Mucosa of descending colon (tissue), 3 donors: ENCODE results near the gene PTP4A1. TPM values are rescaled to one million over a fixed set of nuclear protein-coding genes. Genes with fewer than 3 reads are reported as not detected.

ENCODE experiments used
- ATAC-seq: fragments of 200-7000 bp; cut with Tn5 transposase; one replicate; pipeline ENCODE4 v1.9.1; 2020; ENCODE audit warnings: mild to moderate bottlenecking, moderate library complexity
- DNase-seq, 3 donors: peaks; one replicate each; pipeline ENCODE4 v3.0.0-alpha.2; 2020
- H3K36me3 ChIP-seq: fragments of 200-600 bp; one replicate; pipeline ENCODE4 v1.8.0; 2021; ENCODE audit warnings: low read depth, mild to moderate bottlenecking
- H3K4me1 ChIP-seq: fragments of 200-600 bp; one replicate; pipeline ENCODE4 v1.8.0; 2021; ENCODE audit warnings: low read depth, mild to moderate bottlenecking
- H3K4me3 ChIP-seq: fragments of 200-600 bp; one replicate; pipeline ENCODE4 v1.8.0; 2021; ENCODE audit warnings: mild to moderate bottlenecking
- H3K9me3 ChIP-seq: fragments of 200-600 bp; one replicate; pipeline ENCODE4 v1.8.0; 2021; ENCODE audit warnings: mild to moderate bottlenecking
- intact Hi-C, 2 donors: fragments of 100-400 bp; cut with DNase I in 1 of 2; cut with micrococcal nuclease in 1 of 2; formaldehyde crosslinking; loops; one replicate each; pipeline versions ENCODE4 v1.11.0 to v1.11.1; 2022; cut with DNase I, micrococcal nuclease
- total RNA-seq, 3 donors: library from RNA; stranded (reverse); fragmentation: NEBNext Ultra II Directional in 2 of 3; extraction: Animal tissue kit (Norgen Biotek cat#: 25700) in 2 of 3; gene quantifications; one replicate each; pipeline versions ENCODE4 v1.2.1 to v1.2.4, GENCODE V29; 2021 to 2023
- TF ChIP-seq, protein P1 (sequence below): fragments of 200-600 bp; IDR thresholded peaks from one replicate; pipeline ENCODE4 v1.8.0; 2022; ENCODE audit warnings: antibody characterized with exemption, mild to moderate bottlenecking
- donor health status: DM: no; HTN: no; CAD: no; lungs with moderate emphysema.
- donor health status: DM: no; HTN: no; CAD: no.
- donor health status: DM: no; HTN: yes; CAD: no.

The PTP4A1 gene
- total RNA-seq, 3 donors from 2014 or later: 112 to 177 (median 147) TPM

DNA sequence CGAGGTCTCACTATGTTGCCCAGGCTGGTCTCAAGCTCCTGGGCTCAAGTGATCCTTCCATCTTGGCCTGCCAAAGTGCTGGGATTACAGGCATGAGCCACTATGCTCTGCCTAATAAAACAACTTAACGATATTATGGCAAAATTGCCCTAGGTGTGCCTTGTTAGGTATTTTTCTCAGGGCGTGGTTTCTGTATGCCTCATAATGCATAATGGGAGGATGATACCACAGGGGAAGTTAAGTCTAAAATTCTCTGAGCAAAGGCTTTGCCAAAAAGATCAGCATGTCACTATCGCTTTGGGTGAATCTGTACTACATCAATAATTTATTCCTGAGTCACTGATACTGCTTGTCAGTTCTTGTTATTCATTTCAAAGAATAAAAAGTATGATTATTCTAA, 15.9 kb upstream of the PTP4A1 start:
- DNase-seq (no peak), ATAC-seq (peak; percentile 70)
- intact Hi-C loops: no loop called here
- no peaks in the 10 kb centered on the region for H3K36me3 ChIP-seq
- no peak overlapping the region for H3K4me3 ChIP-seq
- TF ChIP-seq, protein P1, sequence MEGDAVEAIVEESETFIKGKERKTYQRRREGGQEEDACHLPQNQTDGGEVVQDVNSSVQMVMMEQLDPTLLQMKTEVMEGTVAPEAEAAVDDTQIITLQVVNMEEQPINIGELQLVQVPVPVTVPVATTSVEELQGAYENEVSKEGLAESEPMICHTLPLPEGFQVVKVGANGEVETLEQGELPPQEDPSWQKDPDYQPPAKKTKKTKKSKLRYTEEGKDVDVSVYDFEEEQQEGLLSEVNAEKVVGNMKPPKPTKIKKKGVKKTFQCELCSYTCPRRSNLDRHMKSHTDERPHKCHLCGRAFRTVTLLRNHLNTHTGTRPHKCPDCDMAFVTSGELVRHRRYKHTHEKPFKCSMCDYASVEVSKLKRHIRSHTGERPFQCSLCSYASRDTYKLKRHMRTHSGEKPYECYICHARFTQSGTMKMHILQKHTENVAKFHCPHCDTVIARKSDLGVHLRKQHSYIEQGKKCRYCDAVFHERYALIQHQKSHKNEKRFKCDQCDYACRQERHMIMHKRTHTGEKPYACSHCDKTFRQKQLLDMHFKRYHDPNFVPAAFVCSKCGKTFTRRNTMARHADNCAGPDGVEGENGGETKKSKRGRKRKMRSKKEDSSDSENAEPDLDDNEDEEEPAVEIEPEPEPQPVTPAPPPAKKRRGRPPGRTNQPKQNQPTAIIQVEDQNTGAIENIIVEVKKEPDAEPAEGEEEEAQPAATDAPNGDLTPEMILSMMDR: no peak
- no peaks in the 10 kb centered on the region for H3K9me3 ChIP-seq
- peaks cover 7% of the 10 kb centered on the region for H3K4me1 ChIP-seq

DNA sequence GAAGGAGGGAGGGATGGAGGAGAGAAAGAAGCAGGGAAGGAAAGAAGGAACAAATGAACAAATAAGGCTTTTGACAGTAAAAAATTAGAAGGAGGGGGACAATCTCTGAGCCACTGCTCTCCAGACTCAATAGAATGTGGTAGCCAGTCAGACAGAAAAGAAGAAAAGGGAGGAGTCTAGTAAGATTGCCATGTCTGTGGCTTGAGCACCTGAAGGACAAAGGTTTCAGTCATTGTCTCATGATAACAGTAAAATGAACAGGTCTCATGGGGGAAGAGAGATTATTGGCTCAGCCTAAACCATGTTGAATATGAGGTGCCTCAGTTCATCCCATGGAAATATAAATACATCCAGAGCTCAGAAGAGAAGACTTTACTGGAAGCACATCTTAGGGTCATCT, 14.0 kb upstream of the PTP4A1 start:
- ATAC-seq (peak; percentile 31), DNase-seq (no peak)
- H3K4me3 ChIP-seq: no peak overlapping the region
- no peaks in the 10 kb centered on the region for H3K9me3 ChIP-seq
- intact Hi-C loops: no loop called here
- H3K4me1 ChIP-seq: peaks cover 7% of the 10 kb centered on the region
- no peaks in the 10 kb centered on the region for H3K36me3 ChIP-seq
- TF ChIP-seq, protein P1: no peak

DNA sequence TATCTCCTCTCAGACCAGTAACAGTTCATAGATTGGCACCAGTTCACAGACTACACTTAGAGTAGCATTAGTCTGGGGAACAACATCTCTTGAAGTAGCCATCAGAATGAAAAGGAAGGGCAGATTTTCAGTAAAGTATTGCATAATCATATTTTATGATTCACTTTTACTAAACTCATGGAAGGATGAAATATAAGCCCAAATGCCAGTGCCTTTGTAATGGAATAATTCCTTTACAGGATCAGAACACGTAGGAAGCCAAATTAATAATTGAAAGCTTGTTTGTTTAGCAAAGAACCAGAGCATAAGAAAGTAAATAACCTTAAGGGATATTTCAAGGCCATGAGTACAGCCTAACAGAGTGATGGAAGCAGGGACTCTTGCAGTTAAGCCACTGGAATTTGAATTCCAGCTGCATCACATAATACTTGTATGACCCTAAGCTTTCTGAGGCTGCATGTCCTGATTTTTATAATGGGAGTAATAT, 11.4 kb upstream of the PTP4A1 start:
- TF ChIP-seq, protein P1: no peak
- intact Hi-C loops: no loop called here
- no peak for ATAC-seq
- H3K9me3 ChIP-seq: no peaks in the 10 kb centered on the region
- H3K36me3 ChIP-seq: no peaks in the 10 kb centered on the region
- DNase-seq: no peak
- no peaks in the 10 kb centered on the region for H3K4me1 ChIP-seq
- H3K4me3 ChIP-seq: no peak overlapping the region

DNA sequence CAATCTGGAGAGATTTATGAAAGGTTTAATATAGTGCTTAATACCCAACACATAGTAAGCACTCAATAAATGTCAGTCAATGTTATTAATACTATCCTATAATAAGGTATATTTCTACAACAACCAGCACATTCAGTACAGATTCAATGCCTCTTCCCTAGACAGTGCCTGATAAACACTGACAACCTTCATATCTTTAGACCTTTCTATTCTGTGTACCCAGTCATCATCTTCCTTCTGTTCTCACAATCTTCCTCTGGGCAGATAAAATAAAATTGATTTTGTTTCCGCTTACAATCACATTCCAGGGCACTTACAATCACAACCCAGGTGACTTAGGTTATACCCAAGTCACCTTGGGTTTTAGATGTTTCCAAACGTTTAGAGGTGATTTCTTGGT, 11.0 kb upstream of the PTP4A1 start:
- Histone ChIP-seq H3K9me3 (no peaks in the 10 kb centered on the region), H3K4me3 (no peak overlapping the region), H3K36me3 (no peaks in the 10 kb centered on the region), H3K4me1 (no peaks in the 10 kb centered on the region)
- TF ChIP-seq, protein P1: no peak
- DNase-seq (no peak), ATAC-seq (no peak)
- intact Hi-C loops: no loop called here

DNA sequence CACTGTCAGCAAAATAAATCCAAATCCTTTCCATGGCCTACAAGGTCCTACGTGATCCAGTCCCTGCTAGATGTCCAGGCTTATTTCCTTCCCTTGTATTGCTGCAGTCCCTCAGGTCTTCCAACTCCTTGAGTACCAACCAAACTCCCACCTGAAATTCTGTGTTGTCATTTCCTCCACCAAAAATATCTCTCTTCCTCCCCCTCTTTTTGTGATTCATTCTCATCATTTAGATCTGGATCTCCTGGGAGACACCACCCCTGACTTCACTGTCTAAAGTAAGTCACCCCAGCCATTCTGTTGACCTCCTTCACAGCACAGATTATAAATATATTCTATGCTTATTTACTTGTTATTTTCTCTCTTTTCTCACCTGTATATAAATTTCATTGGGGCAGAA, 9.0 kb upstream of the PTP4A1 start:
- Histone ChIP-seq H3K4me1 (no peaks in the 10 kb centered on the region), H3K36me3 (no peaks in the 10 kb centered on the region), H3K4me3 (no peak overlapping the region), H3K9me3 (no peaks in the 10 kb centered on the region)
- TF ChIP-seq, protein P1: no peak
- DNase-seq (no peak), ATAC-seq (no peak)
- intact Hi-C loops: no loop called here
